B cell (primary cell): ENCODE results near the gene ADAMTS14. TPM values are rescaled to one million over a fixed set of nuclear protein-coding genes. Genes with fewer than 3 reads are reported as not detected.

Source experiments
- ATAC-seq: fragments of 200-7000 bp; cut with Tn5 transposase; one replicate; pipeline ENCODE4 v1.10.0; 2021; ENCODE audit warnings: low read depth, mild to moderate bottlenecking, moderate number of reproducible peaks, moderate library complexity
- CTCF ChIA-PET: fragments of 350-600 bp; sonication (Branson Sonifier 250); formaldehyde crosslinking; loops from one replicate; lab custom pipeline; 2021; ENCODE audit warnings: antibody characterized with exemption, inconsistent platforms; lab: Charles Lee
- POLR2A ChIA-PET: fragments of 350-600 bp; sonication (Branson Sonifier 250); formaldehyde crosslinking; loops from one replicate; lab custom pipeline; 2021; ENCODE audit warnings: antibody characterized with exemption; lab: Charles Lee
- DNase-seq: peaks from one replicate; pipeline ENCODE4 v3.0.0; 2013
- H2AFZ ChIP-seq: 2 replicates; pipeline ENCODE4 v1.6.1; 2012; ENCODE audit warnings: mild to moderate bottlenecking, low read depth, low read length; ENCODE audit not compliant: insufficient read depth, poor library complexity, severe bottlenecking
- H3K27ac ChIP-seq, 2 donors: 1 replicate in 1 of 2; 2 replicates in 1 of 2; pipeline ENCODE4 v1.5.1; 2012 to 2013; ENCODE audit warnings: low read length in 2 of 2, mild to moderate bottlenecking in 2 of 2, moderate library complexity in 1 of 2
- H3K27me3 ChIP-seq, 4 experiments: fragments of 200-600 bp in 1 of 4; sonication (generic) in 1 of 4; replicated peaks in 1 of 4; 1 replicate in 2 of 4; 2 replicates in 2 of 4; pipeline versions ENCODE4 v1.6.1 to v1.7.0; 2013 to 2016; ENCODE audit warnings: low read length in 3 of 4, mild to moderate bottlenecking in 2 of 4, mixed read lengths in 1 of 4, moderate library complexity in 1 of 4; ENCODE audit not compliant: insufficient read depth in 4 of 4, control insufficient read depth in 3 of 4; ENCODE audit errors: control extremely low read depth in 1 of 4
- H3K36me3 ChIP-seq, 2 experiments: replicated peaks in 1 of 2; 1 replicate in 1 of 2; 2 replicates in 1 of 2; pipeline versions ENCODE4 v1.6.1 to v1.7.1; 2013; ENCODE audit warnings: low read length in 1 of 2; ENCODE audit not compliant: insufficient read depth in 2 of 2, control insufficient read depth in 1 of 2; ENCODE audit errors: control extremely low read depth in 1 of 2, extremely low read depth in 1 of 2
- H3K4me1 ChIP-seq, 2 donors: fragments of 200-600 bp in 1 of 2; sonication (generic) in 1 of 2; 1 replicate in 1 of 2; 2 replicates in 1 of 2; pipeline versions ENCODE4 v1.5.1 to v1.6.1; 2013 to 2017; ENCODE audit warnings: low read length in 2 of 2; ENCODE audit not compliant: control insufficient read depth in 2 of 2, insufficient read depth in 2 of 2
- H3K4me2 ChIP-seq: replicated peaks from 2 replicates; pipeline ENCODE3; 2012; ENCODE audit warnings: mild to moderate bottlenecking, low read depth, low read length; ENCODE audit not compliant: poor library complexity, severe bottlenecking
- H3K4me3 ChIP-seq, 5 experiments: fragments of 200-600 bp in 1 of 5; sonication (generic) in 1 of 5; 1 replicate in 3 of 5; 2 replicates in 2 of 5; pipeline versions ENCODE4 v1.5.1 to v1.7.0; 2011 to 2016; ENCODE audit warnings: low read length in 4 of 5, mild to moderate bottlenecking in 4 of 5, low read depth in 2 of 5, control low read depth in 1 of 5, moderate library complexity in 1 of 5; ENCODE audit not compliant: insufficient read depth in 1 of 5; ENCODE audit errors: control extremely low read depth in 1 of 5, extremely low read depth in 1 of 5
- H3K79me2 ChIP-seq: fragments of 200-600 bp; sonication (generic); one replicate; pipeline ENCODE4 v1.6.0; 2016; ENCODE audit warnings: low read length; ENCODE audit not compliant: control insufficient read depth, insufficient read depth
- H3K9ac ChIP-seq: fragments of 200-600 bp; sonication (generic); 2 replicates; pipeline ENCODE4 v1.6.1; 2017; ENCODE audit warnings: mild to moderate bottlenecking, low read length, moderate library complexity
- H3K9me3 ChIP-seq, 3 donors: one replicate each; pipeline versions ENCODE4 v1.6.1 to v1.7.1; 2013; ENCODE audit warnings: low read length in 2 of 3; ENCODE audit not compliant: control insufficient read depth in 2 of 3, insufficient read depth in 1 of 3; ENCODE audit errors: control extremely low read depth in 1 of 3
- H4K20me1 ChIP-seq: 2 replicates; pipeline ENCODE4 v1.6.0; 2012; ENCODE audit warnings: mild to moderate bottlenecking, low read length; ENCODE audit not compliant: insufficient read depth, control insufficient read depth, poor library complexity, severe bottlenecking
- H3K27ac Mint-ChIP-seq: one replicate; pipeline ENCODE4 v1.8.0; 2021; ENCODE audit warnings: mixed read lengths
- H3K27me3 Mint-ChIP-seq: one replicate; pipeline ENCODE4 v1.8.0; 2021; ENCODE audit warnings: mixed read lengths
- H3K4me1 Mint-ChIP-seq: one replicate; pipeline ENCODE4 v1.8.0; 2021; ENCODE audit warnings: mixed read lengths
- H3K4me3 Mint-ChIP-seq: one replicate; pipeline ENCODE4 v1.8.0; 2021; ENCODE audit warnings: mixed read lengths
- H3K9me3 Mint-ChIP-seq: one replicate; pipeline ENCODE4 v1.8.0; 2022; ENCODE audit warnings: mixed read lengths; ENCODE audit not compliant: insufficient read depth
- EZH2 ChIP-seq: IDR thresholded peaks from 2 replicates; pipeline ENCODE4 v1.6.1; 2012; ENCODE audit warnings: borderline replicate concordance, low read depth, mild to moderate bottlenecking, moderate library complexity, low read length; ENCODE audit not compliant: insufficient read depth, poor library complexity, severe bottlenecking
- WGBS: methylation state at CpG from one replicate; pipeline ENCODE4 v1.1.5; 2013; ENCODE audit warnings: missing lambda C conversion rate; ENCODE audit not compliant: insufficient coverage; 5-methylcytosine and 5-hydroxymethylcytosine counted together
- intact Hi-C: fragments of 100-400 bp; cut with micrococcal nuclease; formaldehyde crosslinking; loops from one replicate; pipeline ENCODE4 v1.10.0; 2022
- polyA plus RNA-seq: library from polyadenylated mRNA; depleted of rRNA; stranded (reverse); fragments of >200 nt; gene quantifications from 2 replicates; pipeline ENCODE4 v1.2.3, GENCODE V29; 2012
- total RNA-seq, 2 donors: library from RNA; stranded (reverse); fragments of 120-200 nt in 1 of 2; gene quantifications; 1 replicate in 1 of 2; 2 replicates in 1 of 2; pipeline versions ENCODE4 v1.2.3 to v1.2.4, GENCODE V29; 2013 to 2022
- TF ChIP-seq, protein P1 (sequence below): fragments of 200-600 bp; IDR thresholded peaks from one replicate; pipeline ENCODE4 v1.8.0; 2022; ENCODE audit warnings: antibody characterized with exemption, mild to moderate bottlenecking

Gene ADAMTS14
- total and polyA plus RNA-seq, 2 donors (not counting 1 experiment from before 2014, with no cell fraction given) = not detected

DNA sequence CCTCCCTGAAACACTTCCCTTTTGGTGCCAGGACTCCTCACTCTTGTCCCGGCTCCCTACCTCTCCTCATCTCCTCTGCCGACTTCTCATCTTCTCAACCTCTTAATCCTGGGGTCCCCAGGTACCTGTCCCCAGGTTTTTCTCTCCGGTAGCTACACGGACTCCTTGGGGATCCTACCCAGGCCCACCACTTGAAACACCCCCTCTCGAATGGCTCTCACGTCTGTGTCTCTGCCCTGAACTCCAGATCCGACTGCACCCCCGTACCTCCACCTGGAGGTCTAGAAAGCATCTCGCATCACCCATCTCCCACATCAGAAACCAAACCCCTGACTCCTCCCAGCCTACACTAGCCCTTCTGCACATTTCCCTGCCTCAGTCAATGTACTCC lies 108.1 kb downstream of the ADAMTS14 start:
- intact Hi-C loops = no loop called here
- no peak for TF ChIP-seq EZH2
- TF ChIP-seq, protein P1, sequence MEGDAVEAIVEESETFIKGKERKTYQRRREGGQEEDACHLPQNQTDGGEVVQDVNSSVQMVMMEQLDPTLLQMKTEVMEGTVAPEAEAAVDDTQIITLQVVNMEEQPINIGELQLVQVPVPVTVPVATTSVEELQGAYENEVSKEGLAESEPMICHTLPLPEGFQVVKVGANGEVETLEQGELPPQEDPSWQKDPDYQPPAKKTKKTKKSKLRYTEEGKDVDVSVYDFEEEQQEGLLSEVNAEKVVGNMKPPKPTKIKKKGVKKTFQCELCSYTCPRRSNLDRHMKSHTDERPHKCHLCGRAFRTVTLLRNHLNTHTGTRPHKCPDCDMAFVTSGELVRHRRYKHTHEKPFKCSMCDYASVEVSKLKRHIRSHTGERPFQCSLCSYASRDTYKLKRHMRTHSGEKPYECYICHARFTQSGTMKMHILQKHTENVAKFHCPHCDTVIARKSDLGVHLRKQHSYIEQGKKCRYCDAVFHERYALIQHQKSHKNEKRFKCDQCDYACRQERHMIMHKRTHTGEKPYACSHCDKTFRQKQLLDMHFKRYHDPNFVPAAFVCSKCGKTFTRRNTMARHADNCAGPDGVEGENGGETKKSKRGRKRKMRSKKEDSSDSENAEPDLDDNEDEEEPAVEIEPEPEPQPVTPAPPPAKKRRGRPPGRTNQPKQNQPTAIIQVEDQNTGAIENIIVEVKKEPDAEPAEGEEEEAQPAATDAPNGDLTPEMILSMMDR = no peak
- no peak overlapping the region for H3K4me3 Mint-ChIP-seq
- H3K4me1 ChIP-seq = no peaks in the 10 kb centered on the region
- H3K9me3 ChIP-seq = no peaks in the 10 kb centered on the region
- no peak for ATAC-seq
- H3K4me1 Mint-ChIP-seq = no peaks in the 10 kb centered on the region
- WGBS = 92% methylated on average over 9 of the region's 9 CpGs
- H3K9ac ChIP-seq = no peak overlapping the region
- no peaks in the 10 kb centered on the region for H3K27me3 Mint-ChIP-seq
- no peak overlapping the region for H2AFZ ChIP-seq
- no peak overlapping the region for H3K4me3 ChIP-seq
- H3K27ac ChIP-seq = no peak overlapping the region
- ChIA-PET POLR2A (no interaction called here), CTCF (no interaction called here)
- no peak for DNase-seq
- H3K79me2 ChIP-seq = no peaks in the 10 kb centered on the region
- no peaks in the 10 kb centered on the region for H3K9me3 Mint-ChIP-seq
- H3K27me3 ChIP-seq = peaks cover 0 to 3% (median 0%) of the 10 kb centered on the region in 4 experiments
- no peak overlapping the region for H3K27ac Mint-ChIP-seq
- H3K36me3 ChIP-seq = no peaks in the 10 kb centered on the region
- H3K4me2 ChIP-seq = no peak overlapping the region
- no peaks in the 10 kb centered on the region for H4K20me1 ChIP-seq

DNA sequence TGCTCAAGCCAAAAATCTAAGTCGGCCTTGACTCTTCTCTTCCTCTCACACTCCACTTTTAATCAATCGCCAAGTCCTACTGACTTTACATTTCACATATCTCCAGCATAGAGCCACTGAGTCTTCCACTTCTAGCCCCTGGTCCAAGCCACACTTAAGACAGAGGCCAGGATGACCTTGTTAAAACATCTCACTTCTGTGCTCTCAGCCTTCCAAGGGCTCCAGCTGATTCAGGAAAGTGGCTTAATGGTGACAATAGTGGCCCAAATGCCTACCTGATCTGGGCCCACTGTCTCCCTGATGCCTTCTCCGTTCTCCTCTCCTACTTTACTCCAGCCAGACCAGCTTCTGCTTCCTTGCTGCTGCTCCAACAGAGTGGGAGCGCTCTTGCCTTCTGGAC lies 108.5 kb downstream of the ADAMTS14 start:
- H3K27me3 Mint-ChIP-seq = no peaks in the 10 kb centered on the region
- Histone ChIP-seq H3K9ac (no peak overlapping the region), H2AFZ (no peak overlapping the region), H3K4me3 (no peak overlapping the region), H3K36me3 (no peaks in the 10 kb centered on the region), H3K4me1 (no peaks in the 10 kb centered on the region), H3K27ac (no peak overlapping the region), H4K20me1 (no peaks in the 10 kb centered on the region), H3K4me2 (no peak overlapping the region), H3K9me3 (no peaks in the 10 kb centered on the region), H3K79me2 (no peaks in the 10 kb centered on the region), H3K27me3 (peaks cover 0 to 4% (median 0%) of the 10 kb centered on the region in 4 experiments)
- TF ChIP-seq EZH2 = no peak
- TF ChIP-seq, protein P1 = no peak
- no peak for ATAC-seq
- no peaks in the 10 kb centered on the region for H3K4me1 Mint-ChIP-seq
- DNase-seq = no peak
- intact Hi-C loops = no loop called here
- H3K9me3 Mint-ChIP-seq = no peaks in the 10 kb centered on the region
- WGBS = 93% methylated on average over 4 of the region's 4 CpGs
- ChIA-PET POLR2A (no interaction called here), CTCF (no interaction called here)
- H3K27ac Mint-ChIP-seq = no peak overlapping the region
- H3K4me3 Mint-ChIP-seq = no peak overlapping the region
